ENCODE data around the gene ICE2. TPM values are rescaled to one million over a fixed set of nuclear protein-coding genes. Genes with fewer than 3 reads are reported as not detected.

Gene ICE2
- total and polyA plus RNA-seq, 4 donors, result 10.0 to 67.5 (median 23.6) TPM

GRCh38 chr15:60460931-60461330 lies 18.0 kb downstream of the ICE2 start:
- no peaks in the 10 kb centered on the region for H3K9me3 ChIP-seq (ENCODE audit: control insufficient read depth in 4 of 4, insufficient read depth in 3 of 4, low read length in 3 of 4)
- no peak overlapping the region for H3K27ac ChIP-seq (ENCODE audit: low read depth in 1 of 2, low read length in 1 of 2)
- 95 to 99% methylated on average over 4 of the region's 4 CpGs for WGBS, 2 donors
- DNase-seq (no peak), ATAC-seq (ENCODE audit: insufficient read depth, low FRiP score) (no peak)
- H3K4me1 ChIP-seq (ENCODE audit: control insufficient read depth in 5 of 5, insufficient read depth in 5 of 5, low read length in 5 of 5), result no peaks in the 10 kb centered on the region
- TF ChIP-seq CTCF (IDR thresholded peaks at IDR 0.05; ENCODE audit: control extremely low read depth, extremely low read depth), result no peak
- H3K36me3 ChIP-seq (ENCODE audit: control insufficient read depth in 4 of 4, insufficient read depth in 4 of 4, low read length in 4 of 4), result peaks cover under 1 to 17% (median 12%) of the 10 kb centered on the region in 4 donors
- H3K9ac ChIP-seq (ENCODE audit: insufficient read depth in 1 of 2, low read length in 2 of 2), result no peak overlapping the region
- no peaks in the 10 kb centered on the region for H3K27me3 ChIP-seq (ENCODE audit: control insufficient read depth in 3 of 3, insufficient read depth in 3 of 3, low read length in 2 of 3)
- no peak overlapping the region for H3K4me3 ChIP-seq

- 72 to 75% methylated on average over 6 of the region's 6 CpGs for WGBS, 2 donors
- ATAC-seq (ENCODE audit: insufficient read depth, low FRiP score) (no peak), DNase-seq (no peak)
- H3K9me3 ChIP-seq (ENCODE audit: control insufficient read depth in 4 of 4, insufficient read depth in 3 of 4, low read length in 3 of 4), result no peaks in the 10 kb centered on the region
- peaks cover 0 to 22% (median 7%) of the 10 kb centered on the region in 4 donors for H3K36me3 ChIP-seq (ENCODE audit: control insufficient read depth in 4 of 4, insufficient read depth in 4 of 4, low read length in 4 of 4)
- no peak overlapping the region for H3K9ac ChIP-seq (ENCODE audit: insufficient read depth in 1 of 2, low read length in 2 of 2)
- no peaks in the 10 kb centered on the region for H3K4me1 ChIP-seq (ENCODE audit: control insufficient read depth in 5 of 5, insufficient read depth in 5 of 5, low read length in 5 of 5)
- H3K27ac ChIP-seq (ENCODE audit: low read depth in 1 of 2, low read length in 1 of 2), result no peak overlapping the region
- no peak overlapping the region for H3K4me3 ChIP-seq
- no peak for TF ChIP-seq CTCF (IDR thresholded peaks at IDR 0.05; ENCODE audit: control extremely low read depth, extremely low read depth)
- H3K27me3 ChIP-seq (ENCODE audit: control insufficient read depth in 3 of 3, insufficient read depth in 3 of 3, low read length in 2 of 3), result no peaks in the 10 kb centered on the region
Observed at GRCh38 chr15:60458721-60459120, 20.2 kb downstream of the ICE2 start.

- ATAC-seq (ENCODE audit: insufficient read depth, low FRiP score), result no peak
- H3K27ac ChIP-seq (ENCODE audit: low read depth in 1 of 2, low read length in 1 of 2), result no peak overlapping the region
- no peaks in the 10 kb centered on the region for H3K4me1 ChIP-seq (ENCODE audit: control insufficient read depth in 5 of 5, insufficient read depth in 5 of 5, low read length in 5 of 5)
- no peak overlapping the region for H3K9ac ChIP-seq (ENCODE audit: insufficient read depth in 1 of 2, low read length in 2 of 2)
- H3K27me3 ChIP-seq (ENCODE audit: control insufficient read depth in 3 of 3, insufficient read depth in 3 of 3, low read length in 2 of 3), result no peaks in the 10 kb centered on the region
- no peak overlapping the region for H3K4me3 ChIP-seq
- peaks cover 0 to 22% (median 8%) of the 10 kb centered on the region in 4 donors for H3K36me3 ChIP-seq (ENCODE audit: control insufficient read depth in 4 of 4, insufficient read depth in 4 of 4, low read length in 4 of 4)
- H3K9me3 ChIP-seq (ENCODE audit: control insufficient read depth in 4 of 4, insufficient read depth in 3 of 4, low read length in 3 of 4), result no peaks in the 10 kb centered on the region
- TF ChIP-seq CTCF (IDR thresholded peaks at IDR 0.05; ENCODE audit: control extremely low read depth, extremely low read depth), result no peak
- DNase-seq, result no peak
- WGBS, 2 donors, result 93 to 97% methylated on average over 3 of the region's 3 CpGs
Observed at GRCh38 chr15:60457985-60458384, 21.0 kb downstream of the ICE2 start.

- no peak overlapping the region for H3K4me3 ChIP-seq
- H3K9me3 ChIP-seq (ENCODE audit: control insufficient read depth in 4 of 4, insufficient read depth in 3 of 4, low read length in 3 of 4), result no peaks in the 10 kb centered on the region
- H3K9ac ChIP-seq (ENCODE audit: insufficient read depth in 1 of 2, low read length in 2 of 2), result no peak overlapping the region
- H3K27me3 ChIP-seq (ENCODE audit: control insufficient read depth in 3 of 3, insufficient read depth in 3 of 3, low read length in 2 of 3), result no peaks in the 10 kb centered on the region
- peaks cover 3 to 22% (median 10%) of the 10 kb centered on the region in 4 donors for H3K36me3 ChIP-seq (ENCODE audit: control insufficient read depth in 4 of 4, insufficient read depth in 4 of 4, low read length in 4 of 4)
- H3K4me1 ChIP-seq (ENCODE audit: control insufficient read depth in 5 of 5, insufficient read depth in 5 of 5, low read length in 5 of 5), result no peaks in the 10 kb centered on the region
- 86 to 91% methylated on average over 2 of the region's 2 CpGs for WGBS, 2 donors
- DNase-seq, result no peak
- no peak overlapping the region for H3K27ac ChIP-seq (ENCODE audit: low read depth in 1 of 2, low read length in 1 of 2)
- no peak for TF ChIP-seq CTCF (IDR thresholded peaks at IDR 0.05; ENCODE audit: control extremely low read depth, extremely low read depth)
- no peak for ATAC-seq (ENCODE audit: insufficient read depth, low FRiP score)
Observed at GRCh38 chr15:60454824-60455223, 24.1 kb downstream of the ICE2 start.

All from lung (tissue), 12 donors.